Adrenal gland (tissue), 12 donors: Measurements from ENCODE around the gene BACH2. TPM values are rescaled to one million over a fixed set of nuclear protein-coding genes. Genes with fewer than 3 reads are reported as not detected.

Source experiments
- DNase-seq, 7 donors: peaks; one replicate each; pipeline ENCODE4 v3.0.0-alpha.2; 2019 to 2020
- H3K27ac ChIP-seq, 5 donors: fragments of 200-600 bp; sonication (generic) in 4 of 5; 1 replicate in 3 of 5; 2 replicates in 2 of 5; pipeline versions ENCODE4 v1.5.1 to v1.8.0; 2016 to 2020; ENCODE audit warnings: mild to moderate bottlenecking in 1 of 5
- H3K27me3 ChIP-seq: fragments of 200-600 bp; 2 replicates; pipeline ENCODE4 v1.8.0; 2021
- H3K36me3 ChIP-seq, 2 donors: fragments of 200-600 bp; replicated peaks in 1 of 2; 1 replicate in 1 of 2; 2 replicates in 1 of 2; pipeline versions ENCODE4 v1.5.1 to v1.8.0; 2018 to 2022
- H3K4me1 ChIP-seq, 2 donors: fragments of 200-600 bp; replicated peaks in 1 of 2; 1 replicate in 1 of 2; 2 replicates in 1 of 2; pipeline versions ENCODE4 v1.5.1 to v1.8.0; 2018 to 2021
- H3K4me3 ChIP-seq, 4 donors: fragments of 200-600 bp; sonication (generic) in 3 of 4; one replicate each; pipeline ENCODE4 v1.5.1; 2016 to 2018
- H3K9me3 ChIP-seq, 3 donors: fragments of 200-600 bp; sonication (generic) in 1 of 3; replicated peaks in 1 of 3; 1 replicate in 2 of 3; 2 replicates in 1 of 3; pipeline versions ENCODE4 v1.5.1 to v1.8.0; 2016 to 2021
- POLR2A ChIP-seq, 2 donors: fragments of 450-650 bp; IDR thresholded peaks; one replicate each; pipeline ENCODE4 v1.6.1; 2017; ENCODE audit warnings: antibody characterized with exemption in 2 of 2, mild to moderate bottlenecking in 2 of 2, moderate library complexity in 1 of 2
- WGBS, 4 donors: extraction: QIAGEN DNeasy Blood & Tissue Kit in 2 of 4; methylation state at CpG; one replicate each; pipeline versions ENCODE4 v1.1.5 to v1.1.7; 2013 to 2017; 5-methylcytosine and 5-hydroxymethylcytosine counted together
- intact Hi-C, 2 donors: fragments of 100-400 bp; cut with DNase I; formaldehyde crosslinking; loops; one replicate each; pipeline versions ENCODE4 v1.14.1 to v1.15.0; 2022 to 2023
- polyA plus RNA-seq, 3 donors: library from polyadenylated mRNA; stranded (reverse); fragments of 200-250 nt in 2 of 3; fragments of 350-450 nt in 1 of 3; fragmentation: Illumina TruSeq in 1 of 3; extraction: RNeasy Lipid Tissue Mini Kit (QIAGEN cat#74804) in 1 of 3; gene quantifications; one replicate each; pipeline ENCODE4 v1.2.3, GENCODE V29; 2013 to 2014
- total RNA-seq, 9 donors: library from RNA; depleted of rRNA in 4 of 9; stranded (reverse); fragments of >200 nt in 4 of 9; fragments of 120-200 nt in 1 of 9; fragmentation: NEBNext Ultra II Directional in 1 of 9; extraction: Animal tissue kit (Norgen Biotek cat#: 25700) in 1 of 9; gene quantifications; one replicate each; pipeline versions ENCODE4 v1.1.0 to v1.2.4, GENCODE V29; 2013 to 2023
- TF ChIP-seq, protein P1 (sequence below), 6 experiments: fragments of 450-650 bp in 4 of 6; fragments of 200-600 bp in 2 of 6; sonication (generic) in 1 of 6; IDR thresholded peaks; 1 replicate in 5 of 6; 2 replicates in 1 of 6; pipeline versions ENCODE4 v1.5.1 to v1.8.0; 2016 to 2021; ENCODE audit warnings: antibody characterized with exemption in 6 of 6, mild to moderate bottlenecking in 2 of 6, moderate library complexity in 1 of 6
- donor health status: healthy with polysubstance abuse.
- donor health status: Bipolar disorder and iron deficiency.
- donor health status: DM: yes; HTN: yes; CAD: no.
- donor health status: DM: no; HTN: no; CAD: no.
- donor health status: DM: no; HTN: no; CAD: no.
- donor health status: DM: yes; HTN: yes; CAD: no.

Gene BACH2
- total and polyA plus RNA-seq, 12 donors: 0.08 to 2.9 (median 0.83) TPM

DNA sequence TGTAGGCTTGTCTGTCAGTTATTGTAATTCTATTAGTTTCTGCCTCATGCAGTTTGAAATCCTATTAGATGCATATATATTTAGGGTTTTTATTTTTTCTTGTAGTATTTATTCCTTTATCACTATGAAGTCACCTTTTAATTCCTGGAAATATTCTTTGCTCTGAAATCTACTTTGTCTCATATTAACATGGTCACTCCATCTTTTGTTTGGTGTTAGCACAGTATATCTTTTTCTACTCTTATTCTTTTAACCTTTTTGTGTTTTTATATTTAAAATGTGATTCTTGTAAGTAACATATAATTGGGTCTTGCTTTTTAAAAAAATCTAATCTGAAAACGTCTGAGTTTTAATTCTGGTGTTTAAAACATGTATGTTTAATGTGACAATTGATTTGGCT lies 280.8 kb downstream of the BACH2 start:
- H3K27ac ChIP-seq: no peak overlapping the region
- H3K4me1 ChIP-seq: no peaks in the 10 kb centered on the region
- no peaks in the 10 kb centered on the region for H3K9me3 ChIP-seq
- no peak for DNase-seq
- TF ChIP-seq, protein P1, sequence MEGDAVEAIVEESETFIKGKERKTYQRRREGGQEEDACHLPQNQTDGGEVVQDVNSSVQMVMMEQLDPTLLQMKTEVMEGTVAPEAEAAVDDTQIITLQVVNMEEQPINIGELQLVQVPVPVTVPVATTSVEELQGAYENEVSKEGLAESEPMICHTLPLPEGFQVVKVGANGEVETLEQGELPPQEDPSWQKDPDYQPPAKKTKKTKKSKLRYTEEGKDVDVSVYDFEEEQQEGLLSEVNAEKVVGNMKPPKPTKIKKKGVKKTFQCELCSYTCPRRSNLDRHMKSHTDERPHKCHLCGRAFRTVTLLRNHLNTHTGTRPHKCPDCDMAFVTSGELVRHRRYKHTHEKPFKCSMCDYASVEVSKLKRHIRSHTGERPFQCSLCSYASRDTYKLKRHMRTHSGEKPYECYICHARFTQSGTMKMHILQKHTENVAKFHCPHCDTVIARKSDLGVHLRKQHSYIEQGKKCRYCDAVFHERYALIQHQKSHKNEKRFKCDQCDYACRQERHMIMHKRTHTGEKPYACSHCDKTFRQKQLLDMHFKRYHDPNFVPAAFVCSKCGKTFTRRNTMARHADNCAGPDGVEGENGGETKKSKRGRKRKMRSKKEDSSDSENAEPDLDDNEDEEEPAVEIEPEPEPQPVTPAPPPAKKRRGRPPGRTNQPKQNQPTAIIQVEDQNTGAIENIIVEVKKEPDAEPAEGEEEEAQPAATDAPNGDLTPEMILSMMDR (IDR thresholded peaks at IDR 0.05): no peak
- TF ChIP-seq POLR2A (IDR thresholded peaks at IDR 0.05): no peak
- no peaks in the 10 kb centered on the region for H3K27me3 ChIP-seq
- intact Hi-C loops: no loop called here
- no peaks in the 10 kb centered on the region for H3K36me3 ChIP-seq
- WGBS, 4 donors: 47 to 71% (median 52%) methylated on average over 1 of the region's 1 CpG
- H3K4me3 ChIP-seq: no peak overlapping the region

DNA sequence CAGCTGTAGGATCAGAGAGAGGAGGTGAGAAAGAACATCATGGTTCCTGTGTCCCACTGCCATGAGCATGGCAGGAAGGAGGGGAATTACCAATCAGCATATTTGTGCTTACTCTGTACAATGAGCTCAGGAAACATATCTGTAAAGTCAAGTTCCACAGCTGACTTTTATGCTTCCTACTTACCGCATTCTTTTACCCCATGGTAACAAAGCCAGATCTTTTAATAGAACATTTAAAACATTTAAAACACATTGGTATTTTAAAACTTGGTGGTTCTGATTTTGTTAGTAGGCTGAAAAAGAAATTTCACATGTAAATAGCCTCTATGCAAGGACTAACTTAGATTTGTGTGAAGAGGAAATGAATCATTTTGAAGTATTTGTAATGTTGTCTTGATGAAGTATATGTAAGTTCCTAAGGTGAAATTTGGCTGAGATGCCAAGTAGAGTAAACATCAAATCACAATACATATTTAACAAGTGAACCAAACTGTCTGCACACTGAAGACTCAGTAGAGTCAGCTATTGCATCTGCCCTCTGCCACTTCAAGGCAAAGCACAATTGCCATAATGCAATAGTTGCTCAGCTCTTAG lies 287.6 kb downstream of the BACH2 start:
- no peak overlapping the region for H3K27ac ChIP-seq
- H3K9me3 ChIP-seq: no peaks in the 10 kb centered on the region
- intact Hi-C loops: no loop called here
- no peaks in the 10 kb centered on the region for H3K4me1 ChIP-seq
- no peaks in the 10 kb centered on the region for H3K27me3 ChIP-seq
- no peak for DNase-seq
- TF ChIP-seq, protein P1 (IDR thresholded peaks at IDR 0.05): no peak
- TF ChIP-seq POLR2A (IDR thresholded peaks at IDR 0.05): no peak
- H3K36me3 ChIP-seq: no peaks in the 10 kb centered on the region
- H3K4me3 ChIP-seq: no peak overlapping the region
- WGBS, 4 donors: 67 to 85% (median 78%) methylated on average over 1 of the region's 1 CpG

DNA sequence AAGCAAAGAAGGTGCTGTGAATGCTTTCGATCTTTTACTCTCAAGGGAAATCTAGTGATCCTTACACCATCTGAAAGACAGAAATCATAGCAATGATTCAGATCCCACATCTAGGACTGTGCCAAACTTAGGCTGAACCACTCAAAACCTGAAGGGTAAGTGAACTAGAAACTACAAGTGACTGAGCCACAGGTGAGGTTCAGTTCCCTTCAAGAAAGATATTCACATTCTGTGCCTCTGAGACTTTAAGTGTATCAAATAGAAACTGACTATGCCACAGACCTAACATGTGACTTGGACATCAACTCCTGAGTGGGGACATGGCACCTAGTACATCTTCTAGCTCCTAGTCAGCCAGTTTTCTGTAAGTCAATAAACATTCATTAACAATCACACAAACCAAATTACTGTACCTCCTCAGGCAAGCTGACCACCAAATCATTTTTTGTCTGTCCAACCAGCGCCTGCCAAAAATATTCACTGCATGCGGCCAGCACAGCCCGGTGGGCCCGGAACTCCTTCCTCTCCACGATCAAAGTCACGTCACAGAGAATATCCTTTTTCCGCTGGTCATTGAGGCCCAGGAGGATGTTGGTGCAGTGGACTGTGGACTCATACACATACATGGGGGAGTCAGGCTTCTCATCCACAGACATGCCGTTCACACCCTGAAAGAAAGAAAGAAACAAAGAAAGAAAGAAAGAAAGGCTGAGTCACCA lies 288.3 kb downstream of the BACH2 start:
- DNase-seq: no peak
- Histone ChIP-seq H3K27me3 (no peaks in the 10 kb centered on the region), H3K27ac (no peak overlapping the region), H3K36me3 (no peaks in the 10 kb centered on the region), H3K4me3 (no peak overlapping the region), H3K9me3 (no peaks in the 10 kb centered on the region), H3K4me1 (no peaks in the 10 kb centered on the region)
- intact Hi-C loops: no loop called here
- 88 to 98% (median 91%) methylated on average over 9 of the region's 9 CpGs for WGBS, 4 donors
- TF ChIP-seq POLR2A (IDR thresholded peaks at IDR 0.05): no peak
- TF ChIP-seq, protein P1 (IDR thresholded peaks at IDR 0.05): no peak

DNA sequence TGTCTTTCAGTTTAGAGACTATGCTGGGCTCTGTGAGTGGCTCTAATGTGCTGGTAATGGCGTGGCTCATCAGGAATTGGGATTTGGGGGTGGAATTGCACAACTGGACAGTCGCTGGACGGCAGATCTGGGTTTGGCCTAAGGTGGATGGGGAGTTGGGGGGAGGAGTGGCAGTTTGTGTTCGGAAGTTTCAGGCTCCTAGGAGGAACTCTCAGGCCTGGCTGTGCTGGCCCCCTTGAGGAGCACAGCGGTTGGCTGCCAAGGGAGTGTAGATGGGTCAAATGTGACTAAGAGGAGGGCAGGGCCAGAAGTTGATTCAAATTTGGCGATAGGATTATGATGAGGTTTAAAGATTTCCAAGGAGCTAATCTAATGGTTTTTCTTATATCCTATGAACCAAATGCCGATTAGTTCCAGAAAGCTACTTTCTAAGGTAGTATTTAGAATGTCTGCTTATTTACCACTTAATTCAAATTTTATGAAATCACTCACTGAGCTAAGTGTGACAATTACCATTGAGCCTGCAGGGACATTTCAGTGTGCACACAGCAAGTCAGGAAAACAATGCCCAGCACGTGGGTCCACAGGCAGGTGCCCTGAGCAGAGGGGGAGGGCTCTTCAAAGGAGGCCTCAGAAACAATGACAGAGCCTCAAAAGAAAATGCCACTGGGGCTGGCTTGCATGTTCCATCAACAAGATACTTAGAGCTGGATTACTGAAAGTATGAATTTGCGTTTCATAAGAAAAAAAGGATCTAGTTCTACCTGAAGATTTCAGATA lies 291.4 kb downstream of the BACH2 start:
- Histone ChIP-seq H3K4me1 (no peaks in the 10 kb centered on the region), H3K27me3 (no peaks in the 10 kb centered on the region), H3K36me3 (no peaks in the 10 kb centered on the region), H3K4me3 (no peak overlapping the region), H3K9me3 (no peaks in the 10 kb centered on the region), H3K27ac (no peak overlapping the region)
- no peak for DNase-seq
- WGBS, 4 donors: 92 to 95% (median 93%) methylated on average over 9 of the region's 9 CpGs
- intact Hi-C loops: no loop called here
- no peak for TF ChIP-seq POLR2A (IDR thresholded peaks at IDR 0.05)
- TF ChIP-seq, protein P1 (IDR thresholded peaks at IDR 0.05): no peak
